ENCODE measurements around the gene ARHGAP26.

DNA sequence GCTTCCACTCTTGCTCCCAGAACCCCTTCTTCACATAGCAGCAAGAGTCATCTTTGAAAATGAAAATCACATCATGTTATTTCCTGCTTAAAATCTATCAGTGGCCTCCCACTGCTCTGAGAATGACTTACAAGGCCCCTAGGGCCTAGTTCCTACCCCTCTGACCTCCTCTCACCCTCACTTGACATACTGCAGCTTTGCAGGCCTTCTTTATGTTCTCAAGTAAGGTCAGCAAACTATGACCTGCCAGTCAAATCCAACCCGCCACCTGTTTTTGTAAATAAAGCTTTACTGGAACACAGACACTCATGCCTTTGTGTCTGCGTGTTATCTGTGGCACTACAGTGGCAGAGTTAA, 447.6 kb downstream of the ARHGAP26 start:
- TF ChIP-seq, protein P1, sequence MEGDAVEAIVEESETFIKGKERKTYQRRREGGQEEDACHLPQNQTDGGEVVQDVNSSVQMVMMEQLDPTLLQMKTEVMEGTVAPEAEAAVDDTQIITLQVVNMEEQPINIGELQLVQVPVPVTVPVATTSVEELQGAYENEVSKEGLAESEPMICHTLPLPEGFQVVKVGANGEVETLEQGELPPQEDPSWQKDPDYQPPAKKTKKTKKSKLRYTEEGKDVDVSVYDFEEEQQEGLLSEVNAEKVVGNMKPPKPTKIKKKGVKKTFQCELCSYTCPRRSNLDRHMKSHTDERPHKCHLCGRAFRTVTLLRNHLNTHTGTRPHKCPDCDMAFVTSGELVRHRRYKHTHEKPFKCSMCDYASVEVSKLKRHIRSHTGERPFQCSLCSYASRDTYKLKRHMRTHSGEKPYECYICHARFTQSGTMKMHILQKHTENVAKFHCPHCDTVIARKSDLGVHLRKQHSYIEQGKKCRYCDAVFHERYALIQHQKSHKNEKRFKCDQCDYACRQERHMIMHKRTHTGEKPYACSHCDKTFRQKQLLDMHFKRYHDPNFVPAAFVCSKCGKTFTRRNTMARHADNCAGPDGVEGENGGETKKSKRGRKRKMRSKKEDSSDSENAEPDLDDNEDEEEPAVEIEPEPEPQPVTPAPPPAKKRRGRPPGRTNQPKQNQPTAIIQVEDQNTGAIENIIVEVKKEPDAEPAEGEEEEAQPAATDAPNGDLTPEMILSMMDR (IDR thresholded peaks at IDR 0.05; ENCODE audit: poor library complexity, severe bottlenecking) = no peak
- TF ChIP-seq POLR2AphosphoS5 (IDR thresholded peaks at IDR 0.05) (no peak), MXI1 (conservative IDR thresholded peaks at IDR 0.05; ENCODE audit: poor library complexity, severe bottlenecking) (no peak), RAD21 (conservative IDR thresholded peaks at IDR 0.05) (no peak), EZH2 (IDR thresholded peaks at IDR 0.05; ENCODE audit: borderline replicate concordance, insufficient read depth, low read length, poor library complexity, severe bottlenecking) (no peak)
